DMS53 treated with DMSO at 0.1 percent for 48 hours (cell line): ENCODE data around the gene CEP128.

Experiments used
- DNase-seq: peaks from one replicate; lab custom pipeline; 2025; ENCODE audit not compliant: unreplicated experiment; lab: John Stamatoyannopoulos, UW

Gene CEP128

DNA sequence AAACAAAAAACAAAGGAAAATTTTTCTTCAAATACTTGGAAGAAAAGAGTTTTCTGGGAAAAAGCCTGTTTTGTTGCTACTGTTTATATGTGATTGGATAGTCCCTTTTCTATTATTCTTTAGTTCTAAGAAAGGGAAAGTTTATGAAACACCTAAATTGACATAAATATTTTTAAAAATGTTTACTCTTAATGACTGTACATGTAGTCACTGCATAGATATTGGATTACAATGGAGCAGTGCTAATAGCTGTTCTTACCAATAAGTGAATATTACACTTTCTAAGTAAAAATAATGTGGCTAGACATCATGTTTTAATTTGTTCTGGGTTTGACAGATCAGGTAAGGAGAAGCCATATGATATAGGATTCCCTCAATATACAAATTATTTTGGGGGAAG is 377.5 kb downstream of the CEP128 start:
- DNase-seq, result no peak

DNA sequence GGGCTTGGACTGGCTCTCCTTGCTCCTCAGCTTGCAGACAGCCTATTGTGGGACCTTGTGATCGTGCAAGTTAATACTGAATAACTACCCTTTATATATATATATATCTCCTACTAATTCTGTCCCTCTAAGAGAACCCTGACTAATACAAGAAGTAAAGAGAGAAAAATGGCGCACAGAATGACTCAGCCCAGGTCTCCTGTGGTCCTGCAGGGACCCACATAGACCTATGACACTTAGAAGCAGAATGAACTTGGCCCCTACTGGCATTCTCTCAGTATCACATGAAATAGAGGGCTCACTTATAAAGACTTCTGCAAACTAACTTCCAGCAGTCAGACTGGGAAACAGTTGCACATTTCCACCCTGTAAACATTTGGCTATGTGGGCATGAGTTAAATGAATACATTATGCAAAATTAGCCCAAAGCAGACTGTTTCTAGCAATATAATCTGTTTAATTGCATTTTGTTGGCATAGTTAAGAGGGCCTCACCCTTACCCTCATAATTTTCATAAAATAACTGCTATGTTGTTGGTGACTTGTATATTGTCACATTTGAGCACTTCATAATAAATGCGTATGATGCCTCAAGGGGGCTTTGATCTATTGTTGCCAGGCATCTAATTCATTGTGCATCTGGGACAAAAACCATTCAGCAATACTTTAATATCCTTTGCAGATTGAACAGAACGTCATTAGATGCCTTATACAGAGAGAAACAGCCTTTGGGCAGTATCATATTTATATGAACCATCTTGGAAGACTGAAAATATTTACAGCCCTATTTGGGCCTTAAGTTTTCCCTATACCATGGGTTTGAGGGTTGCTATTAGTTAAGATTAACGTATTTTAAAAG is 380.5 kb downstream of the CEP128 start:
- no peak for DNase-seq

DNA sequence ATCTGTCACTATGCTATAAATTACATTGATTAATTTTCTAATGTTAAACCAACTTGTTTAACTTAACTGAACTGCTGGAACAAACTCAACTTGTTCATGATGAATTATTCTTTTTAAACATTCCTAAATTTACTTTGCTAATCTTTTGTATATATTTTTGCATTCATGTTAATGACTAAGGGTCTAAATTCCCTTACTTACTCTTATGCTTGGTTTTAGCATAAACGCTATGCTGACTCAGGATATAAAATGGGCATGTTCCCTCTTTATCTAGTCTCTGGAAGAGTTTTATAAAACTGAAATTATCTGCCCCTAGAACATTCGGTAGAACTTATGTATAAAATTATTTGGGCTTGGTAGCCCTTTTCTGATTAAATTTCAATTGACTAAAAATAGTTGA is 387.4 kb downstream of the CEP128 start:
- no peak for DNase-seq

DNA sequence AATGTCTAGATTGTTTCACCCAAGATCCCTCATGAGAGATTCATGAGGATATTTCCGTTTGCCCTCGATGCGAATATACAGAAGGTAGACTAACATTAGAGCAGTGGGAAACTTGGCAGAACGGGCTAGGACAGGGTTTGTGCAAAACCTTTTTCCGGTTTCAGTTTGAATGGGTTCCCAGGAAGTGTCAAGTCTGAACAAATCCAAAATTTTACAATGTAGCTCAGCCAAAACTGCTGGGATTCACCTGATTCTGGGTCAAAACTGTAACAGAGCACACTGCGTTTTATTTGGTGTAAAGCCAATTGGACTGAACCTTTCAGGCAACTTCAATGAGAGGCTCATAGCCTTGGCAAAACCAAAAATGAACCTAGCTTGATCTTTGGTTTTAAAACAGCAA is 392.4 kb downstream of the CEP128 start:
- no peak for DNase-seq

DNA sequence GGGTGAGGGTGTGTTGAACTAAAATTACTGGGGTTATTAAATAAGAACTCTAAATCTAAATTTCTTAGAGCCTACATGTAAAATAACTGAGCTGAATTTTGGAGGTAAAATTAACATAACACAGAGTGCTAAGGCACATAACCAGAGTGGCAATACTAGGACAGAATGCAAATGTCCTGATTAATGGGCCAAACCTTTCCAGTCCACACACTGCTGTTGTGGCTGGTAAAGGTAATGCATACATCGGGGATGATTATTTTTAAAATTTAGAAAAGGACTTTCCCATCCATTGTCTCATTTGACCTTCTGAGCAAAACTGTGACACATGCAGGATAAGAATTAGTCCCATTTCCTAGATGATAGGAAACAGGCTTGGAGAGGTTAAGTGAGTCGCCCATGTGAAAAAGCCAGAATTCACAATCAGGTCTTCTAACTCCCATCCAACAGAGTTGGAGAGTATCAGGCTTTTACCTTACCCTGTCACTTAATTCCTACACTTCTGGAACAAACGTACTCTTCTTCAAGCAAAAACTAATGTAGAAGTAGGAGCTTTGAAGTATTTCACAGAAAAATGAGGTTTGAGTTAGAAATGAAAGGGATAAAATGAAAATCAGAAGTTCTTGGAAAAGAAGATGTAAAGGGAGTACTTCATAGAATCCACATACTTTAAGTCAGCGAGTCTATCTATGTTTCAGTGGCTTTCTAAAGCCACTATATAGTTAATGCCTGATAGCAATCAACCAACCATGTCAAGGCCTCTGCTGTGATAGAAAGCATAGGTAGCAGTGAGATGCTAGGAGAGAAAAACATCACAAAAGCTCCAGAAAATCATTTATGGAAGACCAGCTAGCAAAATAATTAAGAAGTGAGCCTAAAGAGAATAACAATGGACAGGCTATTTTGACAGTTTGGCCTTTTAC is 395.3 kb downstream of the CEP128 start:
- DNase-seq, result no peak

DNA sequence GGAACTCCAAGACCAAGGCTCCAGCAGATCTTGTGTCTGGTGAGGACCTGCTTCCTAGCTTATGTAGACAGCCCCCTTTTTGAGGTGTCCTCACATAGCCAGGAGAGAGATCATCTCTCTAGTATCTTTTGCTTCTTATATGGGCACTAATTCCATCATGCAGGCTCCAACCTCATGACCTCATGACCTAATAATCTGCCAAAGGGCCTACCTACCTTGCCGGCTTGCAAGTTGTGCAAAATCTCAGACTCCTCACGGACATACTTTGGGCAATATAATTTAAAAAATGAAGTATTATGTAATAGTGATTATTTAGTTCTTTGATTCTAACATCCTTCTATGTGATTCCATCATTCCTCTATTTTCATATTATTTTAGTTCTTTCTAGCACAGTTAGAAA is 397.2 kb downstream of the CEP128 start:
- no peak for DNase-seq

DNA sequence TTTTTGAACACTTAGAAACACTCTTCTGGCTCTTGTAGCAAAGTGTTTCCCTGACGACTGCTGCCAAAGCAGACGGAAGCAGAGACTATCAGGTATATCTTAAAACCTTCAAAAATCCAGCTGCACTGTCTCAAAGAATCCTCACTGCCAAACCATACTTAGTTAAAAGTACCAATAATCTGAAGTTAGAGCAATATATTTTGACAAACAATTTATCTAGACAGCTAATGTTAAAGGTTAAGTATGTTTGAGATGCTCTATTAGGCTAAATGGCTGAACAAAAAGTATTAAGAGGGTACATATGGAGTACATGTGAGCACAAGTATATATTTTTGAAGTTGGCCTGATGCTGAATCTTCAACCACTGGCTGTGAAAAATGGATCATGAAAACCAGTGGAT is 398.3 kb downstream of the CEP128 start:
- no peak for DNase-seq

DNA sequence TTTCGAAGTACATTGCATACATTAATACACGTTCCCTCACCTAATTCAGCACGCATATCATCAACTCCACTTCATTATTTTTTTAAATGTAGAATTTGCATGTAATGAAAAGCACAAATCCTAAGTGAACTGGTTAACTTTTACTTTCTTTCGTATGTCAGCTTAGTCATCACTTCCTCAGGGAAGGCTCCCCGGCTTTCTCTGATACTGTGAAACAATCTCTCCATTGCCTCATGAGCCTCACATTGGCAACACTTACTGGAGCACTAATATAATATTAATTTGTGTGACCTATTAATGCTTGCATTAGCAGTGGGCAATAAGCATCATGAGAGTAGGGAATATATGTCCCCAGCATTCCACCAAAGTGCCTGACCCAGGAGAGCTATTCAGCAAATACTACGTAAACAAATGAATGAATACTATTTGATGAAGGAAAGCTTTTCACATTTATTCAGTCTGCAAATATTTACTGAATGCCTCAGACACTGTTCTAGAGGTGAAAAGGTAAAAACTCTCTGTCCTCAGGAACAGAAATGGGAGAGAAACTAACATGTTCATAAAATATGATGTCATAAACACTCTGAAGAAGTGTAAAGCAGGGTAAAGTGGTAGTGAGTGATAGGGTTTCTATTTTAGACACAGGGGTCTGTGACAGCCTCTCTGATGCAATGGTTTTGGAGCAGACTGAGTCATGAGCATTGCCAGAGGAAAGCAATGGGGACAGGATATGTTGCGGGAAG is 402.7 kb downstream of the CEP128 start:
- DNase-seq, result peak; percentile 70

DNA sequence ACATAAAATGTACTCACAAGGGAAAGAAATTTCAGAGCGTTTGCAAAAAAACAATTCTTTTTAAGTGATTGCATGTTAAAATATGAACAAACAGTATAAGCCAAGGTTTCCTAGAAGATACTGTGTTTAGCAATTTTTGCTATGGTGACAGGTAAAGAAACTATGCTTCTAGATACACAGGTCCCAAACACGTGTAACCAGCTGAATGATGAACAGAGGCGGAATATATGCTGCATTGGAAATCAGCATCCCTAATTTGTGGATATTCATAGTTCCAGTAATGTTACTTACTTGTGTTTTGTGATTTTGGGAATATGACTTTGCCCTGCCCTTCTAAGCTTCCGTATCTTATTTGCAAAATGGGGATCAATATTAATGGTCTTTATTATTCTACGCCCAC is 403.9 kb downstream of the CEP128 start:
- DNase-seq, result no peak

DNA sequence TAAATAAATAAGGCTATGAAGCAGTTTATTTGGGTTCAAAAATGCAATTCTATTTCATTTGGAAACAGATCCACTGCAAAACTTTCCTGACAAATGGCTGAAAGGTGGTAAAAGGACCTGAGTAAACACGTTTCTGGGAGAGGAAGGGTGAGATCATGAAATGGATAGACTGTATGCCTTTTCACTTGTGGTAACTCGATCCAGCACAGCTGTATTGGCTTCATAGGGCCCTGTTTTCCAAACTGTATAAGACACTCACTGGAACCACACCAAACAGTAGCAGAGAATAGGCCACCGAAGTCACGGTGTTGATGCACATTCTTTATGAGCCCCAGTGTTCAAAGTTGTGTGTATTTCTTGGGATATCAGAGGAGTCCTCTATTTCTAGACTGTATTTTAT is 405.1 kb downstream of the CEP128 start:
- peak; percentile 29 for DNase-seq

DNA sequence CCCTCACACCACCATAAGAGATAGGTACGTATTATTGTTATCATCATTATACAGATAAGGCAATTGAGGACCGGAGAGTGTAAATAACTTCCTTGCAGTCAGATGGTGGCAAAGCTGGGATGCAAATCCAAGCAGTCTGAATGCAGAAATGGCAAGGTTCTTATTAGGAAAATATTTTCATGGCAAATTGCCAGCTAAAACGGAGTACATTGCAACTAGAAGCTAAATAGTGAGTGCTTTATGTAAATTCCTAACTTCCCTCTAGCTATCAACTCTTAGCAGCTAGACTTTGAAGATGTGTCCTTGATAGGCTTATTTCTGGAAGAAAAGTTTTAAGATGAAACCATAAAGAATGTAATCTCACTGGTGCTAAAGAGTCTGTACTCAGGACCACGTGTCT is 406.4 kb downstream of the CEP128 start:
- DNase-seq, result no peak

DNA sequence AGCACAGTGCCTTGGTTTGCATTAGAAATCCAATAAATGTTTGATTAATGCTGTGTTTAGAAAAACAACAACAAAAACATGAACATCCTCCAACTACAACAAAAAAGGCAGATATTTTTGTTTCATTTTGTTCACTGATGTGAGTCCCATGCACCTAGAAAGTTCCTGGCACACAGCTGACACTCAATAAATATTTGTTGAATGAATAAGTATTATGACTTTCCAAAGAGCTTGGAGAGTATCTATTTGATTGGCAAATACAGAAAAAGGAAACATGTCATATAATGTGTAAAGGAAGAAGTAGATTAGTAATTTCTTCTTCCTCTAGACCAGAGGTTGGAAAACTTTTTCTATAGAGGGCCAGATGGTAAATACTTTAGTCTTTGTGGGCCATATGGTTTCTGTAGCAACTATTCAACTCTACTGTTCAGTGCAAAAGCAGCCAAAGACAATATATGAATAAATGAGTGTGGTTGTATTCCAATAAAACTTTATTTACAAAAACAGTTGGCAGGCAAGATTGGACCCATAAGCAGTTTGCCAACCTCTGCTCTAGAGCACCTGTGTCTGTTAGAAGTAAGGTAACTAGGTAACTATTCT is 417.9 kb downstream of the CEP128 start:
- DNase-seq, result peak; percentile 19

DNA sequence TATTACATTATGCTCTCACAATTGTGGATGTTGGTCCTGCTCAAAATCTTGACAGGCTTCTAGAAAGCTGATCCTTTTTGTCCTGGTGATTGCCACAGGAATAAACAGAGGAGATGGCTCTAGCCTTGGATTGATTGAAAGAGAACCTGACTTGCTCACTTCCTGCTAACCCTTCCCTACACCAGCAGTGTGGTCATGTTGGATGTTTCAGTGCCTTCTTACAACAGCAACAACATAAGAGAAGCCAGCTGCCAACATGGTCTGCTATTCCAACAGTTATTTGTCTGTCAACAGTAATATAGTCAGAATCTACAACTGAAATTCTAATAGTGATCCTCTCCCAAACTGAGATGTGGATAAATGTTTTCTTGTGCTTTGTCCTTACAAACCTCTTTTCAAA is 418.6 kb downstream of the CEP128 start:
- DNase-seq, result peak; percentile 15

DNA sequence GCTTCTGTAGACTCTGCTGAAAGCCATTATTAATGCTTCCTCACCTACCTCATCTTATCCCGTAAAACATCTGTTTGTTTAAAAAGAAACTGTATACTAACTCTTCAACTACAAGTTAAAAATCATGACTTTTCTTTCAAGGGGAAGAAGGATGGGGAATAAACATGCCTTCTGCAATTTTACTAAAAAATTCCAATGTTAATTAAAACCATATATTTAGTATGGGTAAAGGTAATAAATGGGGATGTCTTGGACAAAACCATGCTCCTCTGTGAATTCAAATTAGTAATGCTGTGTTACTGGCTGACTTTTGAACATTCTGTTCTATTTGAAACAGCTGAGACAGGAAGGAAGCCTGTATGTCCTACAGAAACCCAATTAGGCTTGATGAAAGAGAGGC is 419.1 kb downstream of the CEP128 start:
- DNase-seq, result no peak

DNA sequence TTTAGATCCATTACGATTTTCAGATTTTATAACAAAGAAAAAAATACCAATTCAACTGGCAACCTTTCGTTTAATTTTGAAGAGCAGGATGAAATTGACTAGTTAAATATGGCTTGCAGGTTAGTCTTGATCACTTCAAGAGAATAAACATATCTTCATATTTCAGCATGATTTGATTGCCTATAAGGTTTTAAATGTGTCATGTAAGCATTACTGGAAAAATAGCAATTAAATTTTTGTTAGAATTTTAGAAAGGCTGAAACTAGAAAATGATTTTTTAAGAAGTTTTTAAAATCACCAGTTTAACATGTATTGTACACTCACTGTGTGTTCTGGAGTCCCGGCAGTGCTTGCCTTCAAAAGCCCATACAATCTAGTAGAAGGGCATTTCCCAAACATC is 420.1 kb downstream of the CEP128 start:
- DNase-seq, result no peak

DNA sequence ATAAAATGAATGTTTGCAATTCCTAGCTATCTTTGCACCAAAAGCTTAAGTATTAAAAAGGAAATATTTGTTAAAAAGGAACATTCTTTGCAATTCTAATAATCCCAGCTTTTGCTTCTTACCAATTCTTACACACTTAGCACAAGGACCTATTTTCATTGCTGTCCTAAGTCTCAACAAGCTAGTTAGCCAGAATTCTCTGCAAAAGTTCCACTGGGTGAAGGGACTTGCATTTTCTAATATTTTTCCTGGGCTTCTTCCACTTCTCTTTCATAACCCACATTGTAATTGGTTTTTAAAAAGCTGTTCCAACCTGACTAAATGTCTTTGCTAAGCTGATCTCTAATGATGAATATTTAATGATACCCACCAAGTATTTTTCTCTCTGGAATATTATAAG is 422.5 kb downstream of the CEP128 start:
- DNase-seq, result no peak

DNA sequence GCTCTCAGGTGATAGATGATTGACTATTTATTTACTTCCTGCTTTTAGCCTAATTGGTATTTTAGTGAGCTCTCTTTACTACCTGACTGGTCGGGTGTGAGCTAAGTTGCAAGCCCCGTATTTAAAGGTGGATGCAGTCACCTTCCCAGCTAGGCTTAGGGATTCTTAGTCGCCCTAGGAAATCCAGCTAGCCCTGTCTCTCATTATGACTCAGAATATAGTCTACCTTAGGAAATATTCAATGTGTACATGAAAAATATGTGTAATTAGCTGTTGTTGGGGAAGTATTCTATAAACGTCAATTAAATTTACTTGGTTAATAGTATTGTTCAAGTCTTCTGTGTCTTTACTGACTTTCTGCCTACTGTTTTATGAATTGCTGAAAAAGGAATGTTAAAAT is 423.4 kb downstream of the CEP128 start:
- DNase-seq, result no peak

DNA sequence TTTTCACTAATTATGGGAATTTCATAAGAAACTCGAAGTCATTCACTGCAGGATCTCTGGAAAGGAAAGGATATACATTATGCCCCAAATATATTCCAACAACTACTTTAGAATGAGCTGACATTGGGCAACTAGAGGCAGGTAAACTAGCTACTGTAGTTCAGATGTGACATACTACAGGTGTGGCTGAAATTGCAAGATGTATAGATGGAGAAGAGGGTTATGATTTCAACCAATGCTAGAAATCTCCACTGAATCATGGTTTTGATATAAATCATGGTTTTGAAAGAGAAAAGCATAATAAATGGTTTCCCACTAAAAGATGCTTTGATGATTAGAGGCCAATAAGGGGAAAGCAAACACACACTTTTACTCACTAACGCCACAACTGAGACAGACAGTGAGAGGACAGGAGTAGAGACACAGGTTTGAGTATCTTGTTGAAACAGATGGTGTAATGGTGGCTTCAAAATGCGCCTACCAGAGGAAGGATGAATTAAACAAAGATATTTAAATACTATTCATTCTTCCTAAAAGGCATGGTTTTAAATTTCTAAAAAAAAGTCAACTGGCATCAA is 434.2 kb downstream of the CEP128 start:
- DNase-seq, result no peak

DNA sequence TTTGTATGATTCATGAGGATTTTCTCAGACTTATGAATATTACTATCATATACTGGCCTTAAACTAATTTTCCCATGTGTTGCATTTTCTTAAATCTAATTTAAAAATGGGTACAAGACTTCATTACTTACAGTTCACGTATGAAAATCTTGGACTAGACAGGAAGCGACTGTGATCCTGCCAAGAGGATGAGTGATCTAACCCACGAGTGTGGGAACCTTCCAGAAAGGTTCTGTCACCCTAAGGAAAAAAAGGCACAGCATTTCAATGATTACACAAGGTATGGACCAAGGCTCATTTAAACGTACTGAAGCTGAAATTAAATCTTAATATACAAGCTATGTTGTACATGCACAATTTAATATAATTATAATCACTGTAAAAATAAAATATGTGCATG is 436.8 kb downstream of the CEP128 start:
- DNase-seq, result no peak

DNA sequence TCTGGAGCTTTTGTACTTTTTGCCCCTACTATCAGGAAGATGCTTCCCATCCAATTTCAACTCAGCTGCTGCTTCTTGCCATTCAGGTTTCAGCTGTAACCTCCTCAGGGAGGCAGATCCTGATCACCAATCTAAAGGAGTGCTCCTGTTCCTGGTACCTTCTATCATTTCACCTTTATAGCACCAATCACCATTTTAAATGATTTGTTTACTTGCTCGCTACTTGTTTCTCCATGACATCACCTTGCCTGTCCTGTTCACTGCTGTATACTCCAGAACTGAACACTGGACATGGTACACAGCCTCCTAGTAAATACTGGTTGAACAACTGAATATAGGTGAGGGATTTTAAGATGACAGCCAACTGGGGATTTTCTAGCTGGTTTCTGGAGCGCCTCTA is 443.0 kb downstream of the CEP128 start:
- no peak for DNase-seq

DNA sequence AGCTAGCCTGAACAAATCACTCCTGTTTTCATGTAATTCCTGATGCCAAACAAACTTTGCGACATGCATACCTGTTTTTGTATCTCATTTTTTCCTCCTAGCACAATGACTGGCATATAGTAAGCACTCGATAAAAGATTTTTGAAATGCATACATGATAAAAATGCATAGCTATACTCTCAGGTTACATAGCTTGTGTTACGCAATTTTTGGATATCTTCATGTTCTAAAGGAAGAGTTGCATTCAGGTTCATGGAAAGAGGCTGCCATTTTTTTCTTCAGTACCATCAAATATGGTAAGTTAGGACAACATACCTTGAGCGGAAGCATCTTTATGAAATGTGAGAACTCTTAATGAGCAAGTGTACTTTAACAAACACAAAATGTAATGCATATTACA is 445.4 kb downstream of the CEP128 start:
- no peak for DNase-seq
